Parietal lobe (tissue), 1 donor: ENCODE measurements around the gene SEC14L6. TPM values are rescaled to one million over a fixed set of nuclear protein-coding genes. Genes with fewer than 3 reads are reported as not detected.

ENCODE experiments used
- total RNA-seq: library from RNA; depleted of rRNA; stranded (reverse); fragments of >200 nt; gene quantifications from one replicate; pipeline ENCODE4 v1.2.3, GENCODE V29; 2014

The SEC14L6 gene
- 0.31 TPM for total RNA-seq

GRCh38 chr22:30546616-30547015, at the start of gene SEC14L6:
Gene SEC14L6, minus strand, starts transcription at chr22:30546741. Its CDS starts 59 bp downstream, at chr22:30546682.

GRCh38 chr22:30591588-30592359, 45.2 kb upstream of the SEC14L6 start, which contains the start of gene PES1:
Gene PES1, minus strand, starts transcription at chr22:30591910. Its CDS starts 77 bp downstream, at chr22:30591833.

GRCh38 chr22:30574095-30574981, 27.8 kb upstream of the SEC14L6 start, which contains the start of gene GAL3ST1:
Gene GAL3ST1, minus strand, starts transcription at chr22:30574665. Its CDS starts 17,273 bp downstream, at chr22:30557392.

Other genes starting within 250 kb of the SEC14L6 start
- gene TBC1D10A, start 219.8 kb downstream of the SEC14L6 start, total RNA-seq: 13.1 TPM
- 47.3 TPM for gene SF3A1, start 189.8 kb downstream of the SEC14L6 start, total RNA-seq
- gene CCDC157, start 189.7 kb downstream of the SEC14L6 start, total RNA-seq: 9.4 TPM
- gene RNF215, start 159.3 kb downstream of the SEC14L6 start, total RNA-seq: 28.5 TPM
- gene SEC14L2, start 149.7 kb downstream of the SEC14L6 start, total RNA-seq: 14.1 TPM
- 0.94 TPM for gene MTFP1, start 121.0 kb downstream of the SEC14L6 start, total RNA-seq
- not detected for gene SEC14L3, start 74.7 kb downstream of the SEC14L6 start, total RNA-seq
- gene SEC14L4, start 41.0 kb downstream of the SEC14L6 start, total RNA-seq: not detected
- 1.6 TPM for gene GAL3ST1, start 27.9 kb upstream of the SEC14L6 start, total RNA-seq
- gene PES1, start 45.2 kb upstream of the SEC14L6 start, total RNA-seq: 61.7 TPM
- gene TCN2, start 60.4 kb upstream of the SEC14L6 start, total RNA-seq: 16.0 TPM
- 7.8 TPM for gene SLC35E4, start 89.0 kb upstream of the SEC14L6 start, total RNA-seq
- 34.1 TPM for gene DUSP18, start 121.1 kb upstream of the SEC14L6 start, total RNA-seq
- 62.3 TPM for gene OSBP2, start 148.1 kb upstream of the SEC14L6 start, total RNA-seq